Tibial nerve (tissue), 4 donors: ENCODE results near the gene CDK16. TPM values are rescaled to one million over a fixed set of nuclear protein-coding genes. Genes with fewer than 3 reads are reported as not detected.

ENCODE experiments used
- DNase-seq, 2 donors: peaks; one replicate each; pipeline ENCODE4 v3.0.0-alpha.2; 2019; ENCODE audit warnings: low spot score in 2 of 2
- H3K27ac ChIP-seq, 4 donors: fragments of 200-600 bp; sonication (generic) in 3 of 4; one replicate each; pipeline ENCODE4 v1.5.1; 2017 to 2019; ENCODE audit warnings: mild to moderate bottlenecking in 1 of 4
- H3K27me3 ChIP-seq, 2 donors: fragments of 200-600 bp; sonication (generic) in 1 of 2; one replicate each; pipeline versions ENCODE4 v1.5.1 to v1.6.0; 2017 to 2019
- H3K36me3 ChIP-seq, 3 donors: fragments of 200-600 bp; sonication (generic); one replicate each; pipeline ENCODE4 v1.5.1; 2018 to 2019
- H3K4me1 ChIP-seq, 4 donors: fragments of 200-600 bp; sonication (generic) in 3 of 4; one replicate each; pipeline ENCODE4 v1.5.1; 2017 to 2019
- H3K4me3 ChIP-seq, 4 donors: fragments of 200-600 bp; sonication (generic) in 3 of 4; one replicate each; pipeline ENCODE4 v1.5.1; 2017 to 2019; ENCODE audit warnings: mild to moderate bottlenecking in 1 of 4, moderate library complexity in 1 of 4
- H3K9me3 ChIP-seq, 4 donors: fragments of 200-600 bp; sonication (generic) in 3 of 4; one replicate each; pipeline ENCODE4 v1.5.1; 2017 to 2019
- CTCF ChIP-seq, 5 experiments: fragments of 200-600 bp in 3 of 5; fragments of 450-650 bp in 2 of 5; sonication (generic) in 3 of 5; IDR thresholded peaks; one replicate each; pipeline ENCODE4 v1.5.1; 2016 to 2019; ENCODE audit warnings: antibody characterized with exemption in 5 of 5, mild to moderate bottlenecking in 3 of 5, moderate library complexity in 2 of 5
- EP300 ChIP-seq, 2 donors: sonication (generic); formaldehyde crosslinking; IDR thresholded peaks; one replicate each; pipeline ENCODE4 v1.6.1; 2017; ENCODE audit warnings: antibody characterized with exemption in 2 of 2, mild to moderate bottlenecking in 1 of 2
- POLR2A ChIP-seq, 2 donors: fragments of 450-650 bp; IDR thresholded peaks; one replicate each; pipeline ENCODE4 v1.6.1; 2017; ENCODE audit warnings: antibody characterized with exemption in 2 of 2, mild to moderate bottlenecking in 2 of 2, moderate library complexity in 2 of 2
- WGBS, 2 donors: methylation state at CpG; one replicate each; pipeline ENCODE4 v1.1.5; 2018; 5-methylcytosine and 5-hydroxymethylcytosine counted together
- total RNA-seq, 4 donors: library from RNA; depleted of rRNA; stranded (reverse); fragments of >200 nt; gene quantifications; one replicate each; pipeline ENCODE4 v1.1.0, GENCODE V29; 2016

CDK16 gene
- total RNA-seq, 4 donors from 2014 or later = 64.9 to 94.2 (median 84.5) TPM

DNA sequence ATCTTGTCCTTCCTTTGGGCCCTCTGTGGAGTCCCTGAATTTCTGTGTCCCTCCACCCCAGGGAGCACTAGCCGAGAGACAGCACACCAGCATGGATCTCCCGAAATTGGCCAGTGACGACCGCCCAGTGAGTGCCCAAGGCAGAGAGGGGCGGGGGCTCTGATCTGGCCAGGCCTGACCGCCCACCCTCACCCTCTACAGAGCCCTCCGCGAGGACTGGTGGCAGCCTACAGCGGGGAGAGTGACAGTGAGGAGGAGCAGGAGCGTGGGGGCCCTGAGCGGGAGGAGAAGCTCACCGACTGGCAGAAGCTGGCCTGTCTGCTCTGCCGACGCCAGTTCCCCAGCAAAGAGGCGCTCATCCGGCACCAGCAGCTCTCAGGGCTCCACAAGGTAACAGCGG lies 33.2 kb upstream of the CDK16 start:
- H3K4me1 ChIP-seq = peaks cover 0 to 3% (median 0%) of the 10 kb centered on the region in 4 donors
- no peak for DNase-seq
- H3K9me3 ChIP-seq = no peaks in the 10 kb centered on the region
- H3K4me3 ChIP-seq = no peak overlapping the region
- no peak overlapping the region for H3K27ac ChIP-seq
- TF ChIP-seq POLR2A (IDR thresholded peaks at IDR 0.05) (no peak), EP300 (IDR thresholded peaks at IDR 0.05) (no peak), CTCF (IDR thresholded peaks at IDR 0.05) (no peak)
- 80 to 83% methylated on average over 1 to 12 of the region's 17 CpGs for WGBS, 2 donors
- peaks cover 0 to 15% of the 10 kb centered on the region in 2 donors for H3K27me3 ChIP-seq
- peaks cover 0 to 65% (median 0%) of the 10 kb centered on the region in 3 donors for H3K36me3 ChIP-seq

DNA sequence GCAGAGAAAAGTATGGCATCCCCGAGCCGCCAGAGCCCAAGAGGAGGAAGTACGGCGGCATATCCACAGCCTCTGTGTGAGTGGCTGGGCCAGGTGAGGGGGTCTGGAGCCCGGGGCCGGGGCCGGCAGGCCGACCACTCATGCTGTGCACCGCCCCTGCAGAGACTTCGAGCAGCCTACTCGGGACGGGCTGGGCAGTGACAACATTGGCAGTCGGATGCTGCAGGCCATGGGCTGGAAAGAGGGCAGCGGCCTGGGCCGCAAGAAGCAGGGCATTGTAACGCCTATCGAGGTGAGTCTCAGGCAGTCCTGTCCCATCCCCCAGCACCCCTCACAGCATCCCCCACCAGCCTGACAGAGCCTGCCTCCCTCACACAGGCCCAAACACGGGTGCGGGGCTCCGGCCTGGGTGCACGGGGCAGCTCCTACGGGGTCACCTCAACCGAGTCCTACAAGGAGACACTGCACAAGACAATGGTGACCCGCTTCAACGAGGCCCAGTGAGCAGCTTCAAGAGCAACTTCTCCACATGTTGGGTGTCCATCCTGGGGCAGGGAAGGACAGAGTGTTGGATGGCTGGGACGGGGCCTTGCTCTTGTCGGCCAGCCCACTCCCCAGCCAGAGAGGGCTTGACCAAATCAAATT lies 32.3 kb upstream of the CDK16 start:
- DNase-seq = no peak
- no peaks in the 10 kb centered on the region for H3K9me3 ChIP-seq
- no peak overlapping the region for H3K4me3 ChIP-seq
- H3K27me3 ChIP-seq = peaks cover 0 to 18% of the 10 kb centered on the region in 2 donors
- no peak overlapping the region for H3K27ac ChIP-seq
- WGBS, 2 donors = 92 to 93% methylated on average over 10 to 27 of the region's 27 CpGs
- peaks cover 0 to 7% (median 0%) of the 10 kb centered on the region in 4 donors for H3K4me1 ChIP-seq
- no peak for TF ChIP-seq EP300 (IDR thresholded peaks at IDR 0.05)
- peaks cover 0 to 55% (median 0%) of the 10 kb centered on the region in 3 donors for H3K36me3 ChIP-seq

GRCh38 chrX:47187106-47187677 lies 31.3 kb upstream of the CDK16 start:
- DNase-seq = no peak

DNA sequence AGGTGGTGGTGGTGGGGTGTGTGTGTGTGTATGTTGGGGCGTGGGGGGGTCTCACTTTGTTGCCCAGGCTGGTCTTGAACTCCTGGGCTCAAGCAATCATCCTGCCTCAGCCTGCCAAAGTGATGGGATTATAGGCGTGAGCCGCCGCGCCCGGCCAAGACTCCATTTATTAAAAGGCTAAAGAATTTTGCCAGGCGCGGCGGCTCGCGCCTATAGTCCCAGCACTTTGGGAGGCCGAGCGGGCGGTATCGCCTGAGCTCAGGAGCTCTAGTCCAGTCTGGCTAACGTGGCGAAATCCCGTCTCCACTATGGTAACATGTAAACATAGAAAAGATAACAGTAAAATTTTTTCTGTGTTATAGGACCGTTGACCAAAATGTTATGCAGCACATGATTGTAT lies 28.6 kb upstream of the CDK16 start:
- peaks cover 0 to 25% (median 0%) of the 10 kb centered on the region in 3 donors for H3K36me3 ChIP-seq
- WGBS, 2 donors = 73 to 78% methylated on average over 15 to 19 of the region's 19 CpGs
- DNase-seq = no peak
- H3K4me1 ChIP-seq = peaks cover 0 to 24% (median 4%) of the 10 kb centered on the region in 4 donors
- no peaks in the 10 kb centered on the region for H3K9me3 ChIP-seq
- peaks cover 0 to 12% of the 10 kb centered on the region in 2 donors for H3K27me3 ChIP-seq
- H3K4me3 ChIP-seq = no peak overlapping the region
- H3K27ac ChIP-seq = no peak overlapping the region
- TF ChIP-seq EP300 (IDR thresholded peaks at IDR 0.05) = no peak
- TF ChIP-seq POLR2A (IDR thresholded peaks at IDR 0.05) = no peak
- no peak for TF ChIP-seq CTCF (IDR thresholded peaks at IDR 0.05)

More at GRCh38 chrX:47187106-47187677, 31.3 kb upstream of the CDK16 start:
- Histone ChIP-seq H3K27ac (no peak overlapping the region), H3K4me3 (no peak overlapping the region), H3K27me3 (peaks cover 0 to 18% of the 10 kb centered on the region in 2 donors), H3K9me3 (no peaks in the 10 kb centered on the region), H3K4me1 (peaks cover 0 to 11% (median 0%) of the 10 kb centered on the region in 4 donors), H3K36me3 (peaks cover 0 to 45% (median 0%) of the 10 kb centered on the region in 3 donors)
- WGBS, 2 donors = 72 to 84% methylated on average over 4 of the region's 4 CpGs
- TF ChIP-seq EP300 (IDR thresholded peaks at IDR 0.05) (no peak), CTCF (IDR thresholded peaks at IDR 0.05) (no peak), POLR2A (IDR thresholded peaks at IDR 0.05) (no peak)

DNA sequence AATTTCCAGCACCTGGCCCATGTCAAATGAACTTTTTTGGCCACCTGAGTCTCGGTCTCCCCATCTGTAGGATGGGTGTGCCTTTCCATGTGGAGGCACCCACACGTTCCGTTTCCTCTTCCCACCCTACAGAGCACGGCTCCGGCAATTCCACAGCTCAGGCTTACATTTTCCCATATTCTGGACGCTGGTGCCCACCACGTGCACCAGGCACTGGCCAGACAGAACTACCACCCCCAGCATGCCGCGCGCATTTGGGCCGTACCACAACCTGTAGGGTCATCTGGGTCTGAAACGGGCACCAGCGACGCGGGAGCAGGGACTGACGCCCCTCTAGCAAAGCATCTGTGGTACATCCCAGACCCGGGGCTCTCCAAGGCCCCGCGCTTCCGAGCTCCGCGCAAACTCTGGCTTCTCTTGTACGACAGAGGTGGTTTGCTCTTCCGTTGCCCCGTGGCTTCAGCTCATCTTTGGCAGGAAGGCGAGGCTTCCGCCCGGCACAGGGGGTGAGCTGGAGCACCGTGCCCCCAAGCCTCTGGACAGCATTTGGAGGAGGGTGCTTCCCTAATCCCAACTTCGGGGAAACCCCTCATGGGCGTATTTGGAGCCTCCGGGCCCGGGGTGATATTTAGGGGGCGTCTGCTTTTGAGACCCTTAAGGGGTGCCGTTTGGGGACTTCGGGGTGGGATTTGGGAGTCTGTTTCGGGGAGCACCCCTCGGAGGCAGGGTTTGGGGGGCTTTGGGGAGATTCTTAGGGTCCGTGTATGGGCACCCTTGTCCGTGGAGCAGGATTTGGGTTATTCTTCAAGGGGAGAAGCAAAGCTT lies 27.8 kb upstream of the CDK16 start:
- Histone ChIP-seq H3K27ac (peak overlapping the region in 3 of 4 donors; percentile 19 to 77 (median 70)), H3K36me3 (peaks cover 0 to 17% (median 0%) of the 10 kb centered on the region in 3 donors), H3K4me1 (peaks cover 0 to 32% (median 8%) of the 10 kb centered on the region in 4 donors), H3K4me3 (peak overlapping the region; percentile 33 to 61 (median 48)), H3K27me3 (peaks cover 0 to 12% of the 10 kb centered on the region in 2 donors), H3K9me3 (no peaks in the 10 kb centered on the region)
- TF ChIP-seq EP300 (IDR thresholded peaks at IDR 0.05) (peak in 1 of 2 donors; percentile 71), POLR2A (IDR thresholded peaks at IDR 0.05) (peak in 1 of 2 donors; percentile 36), CTCF (IDR thresholded peaks at IDR 0.05) (peak in 1 of 5 experiments; percentile 10)
- WGBS, 2 donors = 4 to 34% methylated on average over 10 to 40 of the region's 40 CpGs
- peak; percentile 62 to 70 for DNase-seq
